Measurements from ENCODE around the gene TBC1D21. TPM values are rescaled to one million over a fixed set of nuclear protein-coding genes. Genes with fewer than 3 reads are reported as not detected.

Gene TBC1D21
- total RNA-seq, 6 experiments from 2014 or later: not detected

DNA sequence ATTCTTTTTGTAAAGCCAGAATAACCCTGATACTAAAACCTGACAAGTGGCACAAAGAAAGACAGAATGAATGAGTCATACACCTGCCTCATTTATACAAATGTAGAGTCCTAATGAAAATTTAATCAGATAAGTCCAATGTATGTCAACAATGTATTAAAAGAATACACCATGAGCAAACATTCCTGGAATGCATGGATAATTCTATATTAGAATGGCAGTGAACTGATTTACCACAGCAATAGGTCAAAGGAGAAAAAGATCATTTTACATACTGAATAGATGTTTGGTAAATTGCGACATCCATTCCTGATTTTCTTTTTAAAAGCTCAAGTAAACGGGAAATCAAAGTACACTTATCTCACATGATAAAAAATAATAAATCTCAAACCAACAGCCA is 41.7 kb downstream of the TBC1D21 start:
- ATAC-seq: no peak
- Histone ChIP-seq H3K27ac (no peak overlapping the region), H3K9me3 (no peaks in the 10 kb centered on the region), H3K36me3 (no peaks in the 10 kb centered on the region), H3K4me3 (no peak overlapping the region), H3K4me1 (no peaks in the 10 kb centered on the region), H3K27me3 (no peaks in the 10 kb centered on the region)
- TF ChIP-seq, protein P1, sequence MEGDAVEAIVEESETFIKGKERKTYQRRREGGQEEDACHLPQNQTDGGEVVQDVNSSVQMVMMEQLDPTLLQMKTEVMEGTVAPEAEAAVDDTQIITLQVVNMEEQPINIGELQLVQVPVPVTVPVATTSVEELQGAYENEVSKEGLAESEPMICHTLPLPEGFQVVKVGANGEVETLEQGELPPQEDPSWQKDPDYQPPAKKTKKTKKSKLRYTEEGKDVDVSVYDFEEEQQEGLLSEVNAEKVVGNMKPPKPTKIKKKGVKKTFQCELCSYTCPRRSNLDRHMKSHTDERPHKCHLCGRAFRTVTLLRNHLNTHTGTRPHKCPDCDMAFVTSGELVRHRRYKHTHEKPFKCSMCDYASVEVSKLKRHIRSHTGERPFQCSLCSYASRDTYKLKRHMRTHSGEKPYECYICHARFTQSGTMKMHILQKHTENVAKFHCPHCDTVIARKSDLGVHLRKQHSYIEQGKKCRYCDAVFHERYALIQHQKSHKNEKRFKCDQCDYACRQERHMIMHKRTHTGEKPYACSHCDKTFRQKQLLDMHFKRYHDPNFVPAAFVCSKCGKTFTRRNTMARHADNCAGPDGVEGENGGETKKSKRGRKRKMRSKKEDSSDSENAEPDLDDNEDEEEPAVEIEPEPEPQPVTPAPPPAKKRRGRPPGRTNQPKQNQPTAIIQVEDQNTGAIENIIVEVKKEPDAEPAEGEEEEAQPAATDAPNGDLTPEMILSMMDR (IDR thresholded peaks at IDR 0.05): no peak
- no peak for TF ChIP-seq POLR2A (IDR thresholded peaks at IDR 0.05)
- 52% methylated on average over 2 of the region's 2 CpGs for WGBS (ENCODE audit: insufficient coverage, low coverage, low lambda C conversion rate, missing lambda C conversion rate)
- no peak for DNase-seq
- intact Hi-C loops (cut with DNase I): no loop called here

DNA sequence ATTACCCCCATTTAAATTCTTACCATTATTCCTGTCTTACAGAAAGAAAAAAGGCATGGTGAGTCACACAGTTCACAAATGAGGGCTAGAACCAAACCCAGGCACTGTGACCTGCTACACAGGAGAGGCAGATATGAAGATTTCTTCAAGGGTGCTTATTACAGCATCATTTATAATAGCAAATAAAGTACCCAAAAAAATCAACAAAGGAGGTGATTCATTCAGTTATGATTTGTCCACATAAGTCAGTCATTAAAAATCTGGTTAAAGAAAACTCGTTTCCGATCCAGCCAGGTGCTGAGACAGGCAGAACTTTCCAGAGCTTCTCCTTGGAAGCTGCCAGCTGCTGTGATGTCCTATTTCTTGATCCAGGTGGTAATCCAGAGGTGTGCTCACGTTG is 45.4 kb downstream of the TBC1D21 start:
- Histone ChIP-seq H3K4me3 (no peak overlapping the region), H3K36me3 (no peaks in the 10 kb centered on the region), H3K27ac (no peak overlapping the region), H3K4me1 (no peaks in the 10 kb centered on the region), H3K27me3 (no peaks in the 10 kb centered on the region), H3K9me3 (no peaks in the 10 kb centered on the region)
- intact Hi-C loops (cut with DNase I): no loop called here
- DNase-seq (no peak), ATAC-seq (no peak)
- 82% methylated on average over 3 of the region's 3 CpGs for WGBS (ENCODE audit: insufficient coverage, low coverage, low lambda C conversion rate, missing lambda C conversion rate)
- TF ChIP-seq, protein P1 (IDR thresholded peaks at IDR 0.05): no peak
- TF ChIP-seq POLR2A (IDR thresholded peaks at IDR 0.05): no peak

DNA sequence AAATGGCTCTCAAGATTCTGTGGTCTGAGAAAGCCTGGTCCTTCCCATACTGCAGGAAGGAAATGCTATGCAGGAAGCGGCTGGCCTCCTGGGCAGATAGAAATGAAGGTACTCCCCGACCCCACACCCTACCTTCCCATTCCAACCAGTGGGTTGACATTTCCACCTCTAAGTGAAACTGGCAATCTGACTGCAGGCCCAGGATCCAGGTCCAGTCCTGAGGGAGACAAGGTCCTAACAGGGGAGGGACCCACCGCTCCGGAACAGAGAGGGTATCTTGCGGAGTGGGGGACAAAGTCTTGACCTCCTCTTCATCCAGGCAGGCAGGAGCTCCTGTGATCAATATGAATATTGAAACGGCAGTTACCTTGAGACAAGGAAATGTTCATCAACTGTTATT is 46.3 kb downstream of the TBC1D21 start:
- ATAC-seq (no peak), DNase-seq (no peak)
- intact Hi-C loops (cut with DNase I): no loop called here
- 77% methylated on average over 3 of the region's 6 CpGs for WGBS (ENCODE audit: insufficient coverage, low coverage, low lambda C conversion rate, missing lambda C conversion rate)
- no peak overlapping the region for H3K27ac ChIP-seq
- H3K27me3 ChIP-seq: no peaks in the 10 kb centered on the region
- no peak for TF ChIP-seq POLR2A (IDR thresholded peaks at IDR 0.05)
- no peak overlapping the region for H3K4me3 ChIP-seq
- H3K4me1 ChIP-seq: no peaks in the 10 kb centered on the region
- H3K9me3 ChIP-seq: no peaks in the 10 kb centered on the region
- no peaks in the 10 kb centered on the region for H3K36me3 ChIP-seq

DNA sequence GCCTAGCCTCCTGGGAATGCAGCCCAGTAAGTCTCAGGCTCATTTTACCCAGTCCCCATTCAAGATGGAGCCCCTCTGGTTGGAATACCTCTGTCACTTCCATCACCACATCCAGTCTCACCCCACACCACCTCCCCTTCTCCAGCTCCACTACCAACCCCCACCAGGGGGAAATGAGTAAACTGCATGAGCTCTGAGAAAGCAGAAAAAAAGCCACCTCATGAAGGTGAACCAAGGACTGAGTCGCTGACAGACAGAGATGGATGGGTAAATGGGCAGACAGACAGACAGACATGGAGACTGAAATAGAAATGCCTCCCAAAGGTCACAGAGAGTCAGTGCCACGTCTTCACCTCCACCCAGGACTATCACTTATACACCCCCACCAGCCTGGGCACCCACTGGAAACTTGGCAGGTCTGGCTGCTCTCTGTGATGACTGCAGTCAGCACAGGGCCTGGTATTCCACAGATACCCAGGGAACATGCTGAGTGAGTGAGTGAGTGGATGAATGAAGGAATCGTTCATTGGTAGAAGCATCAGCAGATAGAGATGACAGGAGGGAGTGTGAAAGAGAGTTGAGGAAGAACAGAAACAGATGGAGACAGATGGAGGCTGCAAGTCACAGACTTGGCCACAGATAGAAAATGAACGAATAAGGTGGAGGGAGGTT is 48.0 kb downstream of the TBC1D21 start:
- ATAC-seq: no peak
- WGBS (ENCODE audit: insufficient coverage, low coverage, low lambda C conversion rate, missing lambda C conversion rate): 59% methylated on average over 3 of the region's 4 CpGs

More for the DNA sequence above, 48.0 kb downstream of the TBC1D21 start:
- Histone ChIP-seq H3K36me3 (no peaks in the 10 kb centered on the region), H3K4me3 (no peak overlapping the region), H3K27ac (no peak overlapping the region), H3K4me1 (no peaks in the 10 kb centered on the region), H3K9me3 (no peaks in the 10 kb centered on the region), H3K27me3 (no peaks in the 10 kb centered on the region)
- TF ChIP-seq, protein P1 (IDR thresholded peaks at IDR 0.05): no peak
- TF ChIP-seq POLR2A (IDR thresholded peaks at IDR 0.05): no peak
- no peak for DNase-seq
- intact Hi-C loops (cut with DNase I): no loop called here

Measured in right lobe of liver (tissue), 6 donors.